HG02938 (cell line): ENCODE data around the gene RAET1G.
"Not testable (repeated sequence)": the region's sequence is repeated elsewhere in the genome, so short reads cannot be mapped to it uniquely, and the experiment has no call there.

Source experiments
- ATAC-seq: cut with Tn5 transposase; IDR thresholded peaks from one replicate; pipeline ENCODE4 v1.9.1; 2021; ENCODE audit warnings: mild to moderate bottlenecking, moderate library complexity; ENCODE audit not compliant: unreplicated experiment

The RAET1G gene

GRCh38 chr6:149897855-149898744 is 24.8 kb downstream of the RAET1G start, which contains the start of gene RAET1E:
Gene RAET1E (minus strand): TSS chr6:149898113. CDS start chr6:149890901, 7,212 bp downstream.
- ATAC-seq: no peak

DNA sequence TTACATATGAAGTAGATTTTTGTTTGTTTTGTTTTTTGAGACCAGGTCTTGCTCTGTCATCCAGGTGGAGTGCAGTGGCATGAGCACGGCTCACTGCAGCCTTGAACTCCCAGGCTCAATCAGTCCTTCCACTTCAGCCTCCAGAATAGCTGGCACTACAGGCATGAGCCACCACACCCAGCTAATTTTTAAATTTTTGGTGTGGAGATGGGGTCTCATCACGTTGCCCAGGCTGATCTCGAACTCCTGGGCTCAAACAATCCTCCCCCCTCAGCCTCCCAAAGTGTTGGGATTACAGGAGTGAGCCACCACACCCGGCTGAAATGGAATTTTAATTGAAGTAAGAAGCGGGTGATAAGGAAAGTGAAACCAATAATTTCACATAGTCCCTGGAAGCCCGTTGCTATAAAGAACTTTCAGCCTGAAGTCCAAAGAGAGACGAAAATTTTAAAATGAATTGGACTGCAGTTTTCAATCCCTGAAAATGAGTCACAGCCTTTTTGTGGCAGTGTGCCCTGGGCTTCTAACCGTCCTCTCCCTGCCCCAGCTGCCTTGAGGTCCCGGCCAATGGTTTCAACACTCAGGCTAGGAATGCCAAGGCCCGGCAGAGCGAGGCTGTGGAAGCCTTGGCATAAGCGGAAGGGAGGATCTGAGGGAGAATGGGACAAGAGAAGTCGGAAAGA is 25.8 kb downstream of the RAET1G start:
- no peak for ATAC-seq

GRCh38 chr6:149896491-149896890 is 26.4 kb downstream of the RAET1G start:
- no peak for ATAC-seq

GRCh38 chr6:149895833-149896271 is 27.1 kb downstream of the RAET1G start:
- no peak for ATAC-seq

GRCh38 chr6:149895048-149895590 is 27.8 kb downstream of the RAET1G start:
- no peak for ATAC-seq

GRCh38 chr6:149891864-149892263 is 31.1 kb downstream of the RAET1G start:
- not testable (repeated sequence) for ATAC-seq

- no peak for ATAC-seq
These were observed 31.7 kb downstream of the RAET1G start for GRCh38 chr6:149891259-149891658.

DNA sequence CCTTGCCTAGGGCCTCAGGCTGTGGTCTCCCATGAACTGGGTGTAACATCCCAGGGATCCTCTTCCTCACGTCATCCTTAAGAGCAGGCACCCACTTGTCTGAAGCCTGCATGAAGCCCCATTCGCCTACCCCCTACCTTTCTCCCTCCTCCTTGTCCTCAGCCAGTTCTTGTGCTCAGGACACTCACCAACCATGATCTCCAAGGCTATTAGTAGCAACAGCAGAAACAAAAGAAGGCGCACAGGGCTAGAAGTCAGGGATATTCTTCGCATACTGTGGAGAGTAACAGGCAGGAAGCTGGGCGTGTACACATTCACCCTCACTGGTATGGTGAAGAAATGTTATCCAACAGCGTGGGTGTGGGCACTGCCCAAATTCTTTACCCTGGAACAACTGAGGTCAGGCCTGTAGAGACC is 32.3 kb downstream of the RAET1G start:
- ATAC-seq: no peak

DNA sequence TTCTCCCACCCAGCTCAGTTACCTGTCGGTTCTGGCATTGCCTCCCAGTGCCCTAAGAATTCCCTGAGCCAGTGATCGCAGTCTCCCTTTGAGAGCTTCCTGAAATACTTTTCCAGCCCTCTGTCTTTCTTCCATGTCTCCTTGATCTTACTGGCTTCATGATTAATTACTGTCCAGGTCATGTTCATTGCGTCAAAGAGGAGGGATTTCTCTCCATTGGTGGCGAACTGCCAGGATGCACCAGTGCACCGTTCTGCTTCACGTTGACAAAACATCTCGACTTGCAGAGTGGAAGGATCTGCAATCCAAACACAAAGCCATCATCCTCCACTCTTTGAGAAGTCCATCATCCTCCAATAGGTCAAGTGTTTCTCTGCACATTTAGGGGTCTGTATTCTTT is 33.6 kb downstream of the RAET1G start:
- ATAC-seq: no peak

GRCh38 chr6:149888659-149889058 is 34.3 kb downstream of the RAET1G start:
- no peak for ATAC-seq

DNA sequence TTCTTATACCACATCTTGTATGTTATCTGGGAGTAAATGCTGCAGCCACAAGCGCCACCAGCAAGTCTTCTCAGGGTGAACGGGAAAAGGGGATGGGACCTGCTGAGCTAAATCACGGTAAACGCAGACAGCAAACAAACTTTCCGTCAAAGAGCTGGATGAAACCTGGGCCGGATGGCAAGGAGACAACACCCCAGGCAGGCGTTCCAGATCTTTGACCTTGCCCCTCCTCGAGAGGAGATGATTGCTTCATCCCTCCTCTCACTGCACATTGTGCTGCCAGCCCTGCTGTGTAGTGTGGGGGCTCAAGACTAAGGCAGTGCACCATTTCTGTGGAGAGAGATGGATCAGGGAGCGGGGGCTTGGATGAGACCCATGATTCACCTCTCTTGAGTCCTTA is 34.8 kb downstream of the RAET1G start:
- ATAC-seq: no peak

DNA sequence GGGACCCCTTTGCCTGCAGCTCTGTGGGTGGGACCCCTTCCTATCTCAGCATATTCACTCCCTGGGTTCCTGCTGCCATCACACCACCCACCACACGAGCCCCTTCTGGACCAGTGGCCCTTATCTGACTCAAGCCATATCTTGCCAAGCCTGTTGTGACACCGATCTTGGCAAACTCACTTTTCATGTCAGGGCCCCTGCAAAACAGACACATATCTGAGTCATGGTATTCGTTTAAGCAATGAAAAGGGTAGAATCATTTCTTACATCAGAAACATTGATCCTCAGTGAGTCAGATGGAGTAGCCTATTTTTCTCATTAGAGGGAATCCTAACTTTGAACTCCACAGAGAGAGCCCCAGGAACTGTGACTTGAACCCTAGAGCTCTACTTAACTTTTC is 35.6 kb downstream of the RAET1G start:
- ATAC-seq: no peak

- ATAC-seq: no peak
These were observed 37.0 kb downstream of the RAET1G start for GRCh38 chr6:149885888-149886287.

GRCh38 chr6:149884617-149885016 is 38.3 kb downstream of the RAET1G start:
- ATAC-seq: no peak

DNA sequence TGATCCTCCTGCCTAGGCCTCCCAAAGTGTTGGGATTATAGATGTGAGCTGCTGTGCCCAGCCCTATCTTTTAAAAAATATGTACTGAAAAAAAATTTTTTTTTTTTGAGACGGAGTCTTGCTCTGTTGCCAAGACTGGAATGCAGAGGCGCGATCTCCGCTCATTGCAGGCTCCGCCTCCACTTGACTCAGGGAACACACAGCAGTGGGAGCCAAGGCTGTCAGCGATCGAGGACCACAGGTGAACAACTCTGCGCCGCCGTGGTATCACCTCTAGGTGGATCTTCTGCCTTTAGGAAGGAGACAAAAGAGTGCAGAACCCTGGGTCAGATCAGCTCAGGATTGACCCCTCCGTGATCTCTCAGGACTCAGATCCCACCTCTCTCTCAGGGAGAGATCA is 38.7 kb downstream of the RAET1G start:
- no peak for ATAC-seq

GRCh38 chr6:149881860-149882259 is 41.1 kb downstream of the RAET1G start:
- no peak for ATAC-seq

- ATAC-seq: no peak
These were observed 41.7 kb downstream of the RAET1G start for GRCh38 chr6:149881066-149881766.

DNA sequence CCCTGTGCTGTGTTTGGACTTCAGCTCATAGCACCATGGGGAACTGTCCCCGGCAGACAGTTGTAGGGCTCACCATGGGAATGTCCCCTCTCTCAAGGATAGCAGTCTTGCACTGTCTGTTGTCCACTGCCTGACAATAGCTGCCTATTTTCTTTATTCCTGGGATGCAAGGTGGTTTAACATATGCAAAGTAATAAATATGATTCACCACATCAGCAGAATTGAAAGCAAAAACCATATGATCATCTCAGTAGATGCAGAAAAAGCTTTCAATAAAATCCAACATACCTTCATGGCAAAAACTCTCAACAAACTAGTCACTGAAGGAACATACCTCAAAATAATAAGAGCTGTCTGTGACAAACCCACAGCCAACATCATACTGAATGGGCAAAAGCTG is 45.3 kb downstream of the RAET1G start:
- ATAC-seq: no peak

- no peak for ATAC-seq
These were observed 46.5 kb downstream of the RAET1G start for GRCh38 chr6:149876241-149876933.

DNA sequence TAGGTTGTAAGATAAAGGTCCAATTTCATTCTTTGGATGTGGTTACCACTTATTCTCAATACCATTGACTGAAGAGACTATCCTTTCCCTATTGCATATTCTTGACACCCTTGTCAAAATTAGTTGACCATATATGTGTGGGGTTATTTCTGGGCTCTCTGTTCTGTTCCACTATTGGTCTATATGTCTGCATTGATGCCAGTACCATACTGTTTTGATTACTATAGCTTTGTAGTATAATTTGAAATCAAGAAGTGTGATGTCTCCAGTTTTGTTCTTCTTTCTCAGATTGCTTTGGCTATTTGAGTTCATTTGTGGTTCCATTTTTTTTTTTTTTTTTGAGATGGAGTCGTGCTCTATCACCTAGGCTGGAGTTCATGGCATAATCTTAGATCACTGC is 50.7 kb downstream of the RAET1G start:
- no peak for ATAC-seq

GRCh38 chr6:149871182-149871581 is 51.7 kb downstream of the RAET1G start:
- ATAC-seq: no peak
